Left hindlimb (tissue), 1 donor: Measurements from ENCODE around the gene TRAFD1.
A peak's percentile ranks its signal among the peaks of the same experiment; 100 is the strongest.
"Not testable (repeated sequence)": the region's sequence is repeated elsewhere in the genome, so short reads cannot be mapped to it uniquely, and the experiment has no call there.

Experiments used
- DNase-seq: peaks from one replicate; pipeline ENCODE4 v3.0.0-alpha.2; 2018

Gene TRAFD1

GRCh38 chr12:112125250-112125999, at the start of gene TRAFD1:
Gene TRAFD1 (plus strand): TSS chr12:112125560. CDS start chr12:112130523, 4,963 bp downstream.
- DNase-seq = peak; percentile 99

- DNase-seq = no peak
Observed at GRCh38 chr12:112087055-112087850, 38.1 kb upstream of the TRAFD1 start.

GRCh38 chr12:112087851-112088250, 37.5 kb upstream of the TRAFD1 start:
- no peak for DNase-seq

GRCh38 chr12:112091563-112091962, 33.8 kb upstream of the TRAFD1 start:
- DNase-seq = no peak

GRCh38 chr12:112096070-112096469, 29.3 kb upstream of the TRAFD1 start:
- DNase-seq = no peak

GRCh38 chr12:112096667-112097066, 28.7 kb upstream of the TRAFD1 start:
- DNase-seq = no peak

GRCh38 chr12:112097641-112098040, 27.7 kb upstream of the TRAFD1 start:
- DNase-seq = no peak

- not testable (repeated sequence) for DNase-seq
Observed at GRCh38 chr12:112100500-112100899, 24.9 kb upstream of the TRAFD1 start.

- DNase-seq = no peak
Observed at GRCh38 chr12:112102127-112102526, 23.2 kb upstream of the TRAFD1 start.

- DNase-seq = not testable (repeated sequence)
Observed at GRCh38 chr12:112102746-112103145, 22.6 kb upstream of the TRAFD1 start.

GRCh38 chr12:112103758-112104503, 21.4 kb upstream of the TRAFD1 start:
- DNase-seq = no peak

GRCh38 chr12:112105891-112106290, 19.5 kb upstream of the TRAFD1 start:
- no peak for DNase-seq

GRCh38 chr12:112107306-112108201, 17.8 kb upstream of the TRAFD1 start:
- peak; percentile 44 for DNase-seq

- DNase-seq = peak; percentile 91
Observed at GRCh38 chr12:112108202-112109079, 16.9 kb upstream of the TRAFD1 start, which contains the start of gene NAA25. Gene NAA25 (minus strand): TSS chr12:112108783. CDS start chr12:112108773, 10 bp downstream.

GRCh38 chr12:112110787-112111662, 14.3 kb upstream of the TRAFD1 start:
- DNase-seq = not testable (repeated sequence)

GRCh38 chr12:112111931-112112330, 13.4 kb upstream of the TRAFD1 start:
- no peak for DNase-seq

GRCh38 chr12:112112409-112113133, 12.8 kb upstream of the TRAFD1 start:
- DNase-seq = no peak

GRCh38 chr12:112115259-112116045, 9.9 kb upstream of the TRAFD1 start:
- DNase-seq = no peak
